HepG2 (cell line): ENCODE results near the gene GNAI2. TPM values are rescaled to one million over a fixed set of nuclear protein-coding genes. Genes with fewer than 3 reads are reported as not detected.

Source experiments
- HNF1B ChIP-seq: sonication (generic); formaldehyde crosslinking; IDR thresholded peaks from 2 replicates; pipeline ENCODE4 v1.5.1; 2020; ENCODE audit warnings: mild to moderate bottlenecking, moderate library complexity, missing genetic modification reagents
- KDM3A ChIP-seq: IDR thresholded peaks from 2 replicates; pipeline ENCODE4 v1.6.1; 2018; ENCODE audit warnings: low read depth, missing compliant biosample characterization
- KLF12 ChIP-seq: sonication (generic); formaldehyde crosslinking; IDR thresholded peaks from 2 replicates; pipeline ENCODE4 v1.4.0; 2020; ENCODE audit warnings: missing genetic modification reagents, borderline replicate concordance
- LBX2 ChIP-seq: sonication (generic); formaldehyde crosslinking; IDR thresholded peaks from 2 replicates; pipeline ENCODE4 v1.5.0; 2020; ENCODE audit warnings: missing genetic modification reagents, mild to moderate bottlenecking, borderline replicate concordance
- MIER2 ChIP-seq: IDR thresholded peaks from 2 replicates; pipeline ENCODE4 v1.6.1; 2016; ENCODE audit warnings: missing biosample characterization, missing genetic modification reagents
- NR1H2 ChIP-seq: sonication (generic); formaldehyde crosslinking; IDR thresholded peaks from 2 replicates; pipeline ENCODE4 v1.8.1; 2022; ENCODE audit warnings: low read depth, missing genetic modification reagents, borderline replicate concordance
- SALL2 ChIP-seq: sonication (generic); formaldehyde crosslinking; IDR thresholded peaks from 2 replicates; pipeline ENCODE4 v1.8.1; 2023; ENCODE audit warnings: mild to moderate bottlenecking, missing genetic modification reagents, inconsistent platforms
- ZNF33B ChIP-seq: sonication (generic); formaldehyde crosslinking; IDR thresholded peaks from 2 replicates; pipeline ENCODE4 v1.5.1; 2020; ENCODE audit warnings: mild to moderate bottlenecking, missing genetic modification reagents
- ZNF572 ChIP-seq: sonication (generic); formaldehyde crosslinking; IDR thresholded peaks from 2 replicates; pipeline ENCODE4 v1.5.1; 2020; ENCODE audit warnings: mild to moderate bottlenecking, missing genetic modification reagents
- polyA plus RNA-seq, 8 experiments: library from polyadenylated mRNA; depleted of rRNA in 3 of 8; stranded (reverse) in 7 of 8; unstranded in 1 of 8; fragments of >200 nt; fragmentation: Illumina TruSeq in 4 of 8; extraction: Trizol in 4 of 8; gene quantifications; 2 replicates each; pipeline versions ENCODE4 v1.2.1 to v1.2.3, GENCODE V29; 2011 to 2016; ENCODE audit warnings: low read depth in 4 of 8, missing spikeins in 1 of 8, mixed read lengths in 1 of 8; ENCODE audit not compliant: insufficient read depth in 1 of 8
- total RNA-seq, 5 experiments: library from RNA; depleted of rRNA; stranded (reverse); fragments of >200 nt; fragmentation: Illumina TruSeq; extraction: Trizol; gene quantifications; 2 replicates each; pipeline ENCODE4 v1.2.3, GENCODE V29; 2016; ENCODE audit warnings: low read depth in 1 of 5
- TF ChIP-seq, protein P1 (sequence below): sonication (generic); formaldehyde crosslinking; IDR thresholded peaks from 2 replicates; pipeline ENCODE4 v1.8.1; 2022; ENCODE audit warnings: low read depth, mild to moderate bottlenecking, missing genetic modification reagents
- TF ChIP-seq, protein P2 (sequence below): sonication (generic); formaldehyde crosslinking; IDR thresholded peaks from 2 replicates; pipeline ENCODE4 v1.4.0; 2020; ENCODE audit warnings: missing genetic modification reagents, borderline replicate concordance
- TF ChIP-seq, protein P3 (sequence below): sonication (generic); formaldehyde crosslinking; IDR thresholded peaks from 2 replicates; pipeline ENCODE4 v1.5.0; 2020; ENCODE audit warnings: missing genetic modification reagents, mild to moderate bottlenecking, borderline replicate concordance
- TF ChIP-seq, protein P4 (sequence below): sonication (generic); formaldehyde crosslinking; IDR thresholded peaks from 2 replicates; pipeline ENCODE4 v1.5.1; 2020; ENCODE audit warnings: mild to moderate bottlenecking, missing genetic modification reagents, borderline replicate concordance
- TF ChIP-seq, protein P5 (sequence below): sonication (generic); formaldehyde crosslinking; IDR thresholded peaks from 2 replicates; pipeline ENCODE4 v1.5.0; 2020; ENCODE audit warnings: mild to moderate bottlenecking, missing genetic modification reagents, moderate library complexity

GNAI2 gene
- total and polyA plus RNA-seq, 2 of the 13 experiments (the other 11 are each of a cell fraction or from before 2014, with no cell fraction given) = 51.1 to 66.2 TPM

DNA sequence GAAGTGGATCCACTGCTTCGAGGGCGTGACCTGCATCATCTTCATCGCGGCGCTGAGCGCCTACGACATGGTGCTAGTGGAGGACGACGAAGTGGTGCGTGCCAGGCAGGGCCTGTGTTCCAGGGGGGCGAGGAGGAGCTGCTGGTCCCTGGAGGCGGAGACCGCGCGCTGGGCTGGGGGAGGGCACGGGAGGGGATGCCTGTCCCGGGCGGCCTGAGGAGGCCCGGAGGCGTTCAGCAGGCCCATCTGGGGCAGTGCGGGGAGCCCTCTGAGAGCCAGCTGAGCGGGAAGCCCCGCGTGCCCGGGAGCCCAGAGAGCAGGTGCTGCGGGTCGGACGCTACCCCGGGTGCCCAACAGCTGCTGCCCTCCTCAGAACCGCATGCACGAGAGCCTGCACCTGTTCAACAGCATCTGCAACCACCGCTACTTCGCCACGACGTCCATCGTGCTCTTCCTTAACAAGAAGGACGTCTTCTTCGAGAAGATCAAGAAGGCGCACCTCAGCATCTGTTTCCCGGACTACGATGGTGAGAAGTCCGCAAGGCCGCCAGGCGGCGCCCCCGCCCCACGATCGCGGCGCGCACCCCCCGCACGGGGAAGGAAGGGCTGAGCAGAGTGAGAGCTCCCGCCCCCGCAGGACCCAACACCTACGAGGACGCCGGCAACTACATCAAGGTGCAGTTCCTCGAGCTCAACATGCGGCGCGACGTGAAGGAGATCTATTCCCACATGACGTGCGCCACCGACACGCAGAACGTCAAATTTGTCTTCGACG is 41.7 kb upstream of the GNAI2 start (continued):
- TF ChIP-seq, protein P1, sequence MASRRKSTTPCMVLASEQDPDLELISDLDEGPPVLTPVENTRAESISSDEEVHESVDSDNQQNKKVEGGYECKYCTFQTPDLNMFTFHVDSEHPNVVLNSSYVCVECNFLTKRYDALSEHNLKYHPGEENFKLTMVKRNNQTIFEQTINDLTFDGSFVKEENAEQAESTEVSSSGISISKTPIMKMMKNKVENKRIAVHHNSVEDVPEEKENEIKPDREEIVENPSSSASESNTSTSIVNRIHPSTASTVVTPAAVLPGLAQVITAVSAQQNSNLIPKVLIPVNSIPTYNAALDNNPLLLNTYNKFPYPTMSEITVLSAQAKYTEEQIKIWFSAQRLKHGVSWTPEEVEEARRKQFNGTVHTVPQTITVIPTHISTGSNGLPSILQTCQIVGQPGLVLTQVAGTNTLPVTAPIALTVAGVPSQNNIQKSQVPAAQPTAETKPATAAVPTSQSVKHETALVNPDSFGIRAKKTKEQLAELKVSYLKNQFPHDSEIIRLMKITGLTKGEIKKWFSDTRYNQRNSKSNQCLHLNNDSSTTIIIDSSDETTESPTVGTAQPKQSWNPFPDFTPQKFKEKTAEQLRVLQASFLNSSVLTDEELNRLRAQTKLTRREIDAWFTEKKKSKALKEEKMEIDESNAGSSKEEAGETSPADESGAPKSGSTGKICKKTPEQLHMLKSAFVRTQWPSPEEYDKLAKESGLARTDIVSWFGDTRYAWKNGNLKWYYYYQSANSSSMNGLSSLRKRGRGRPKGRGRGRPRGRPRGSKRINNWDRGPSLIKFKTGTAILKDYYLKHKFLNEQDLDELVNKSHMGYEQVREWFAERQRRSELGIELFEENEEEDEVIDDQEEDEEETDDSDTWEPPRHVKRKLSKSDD (CRISPR knock-in tag) = 0 out of 2 replicates have a peak, but pooled peaks have one; percentile 63
- TF ChIP-seq, protein P2, sequence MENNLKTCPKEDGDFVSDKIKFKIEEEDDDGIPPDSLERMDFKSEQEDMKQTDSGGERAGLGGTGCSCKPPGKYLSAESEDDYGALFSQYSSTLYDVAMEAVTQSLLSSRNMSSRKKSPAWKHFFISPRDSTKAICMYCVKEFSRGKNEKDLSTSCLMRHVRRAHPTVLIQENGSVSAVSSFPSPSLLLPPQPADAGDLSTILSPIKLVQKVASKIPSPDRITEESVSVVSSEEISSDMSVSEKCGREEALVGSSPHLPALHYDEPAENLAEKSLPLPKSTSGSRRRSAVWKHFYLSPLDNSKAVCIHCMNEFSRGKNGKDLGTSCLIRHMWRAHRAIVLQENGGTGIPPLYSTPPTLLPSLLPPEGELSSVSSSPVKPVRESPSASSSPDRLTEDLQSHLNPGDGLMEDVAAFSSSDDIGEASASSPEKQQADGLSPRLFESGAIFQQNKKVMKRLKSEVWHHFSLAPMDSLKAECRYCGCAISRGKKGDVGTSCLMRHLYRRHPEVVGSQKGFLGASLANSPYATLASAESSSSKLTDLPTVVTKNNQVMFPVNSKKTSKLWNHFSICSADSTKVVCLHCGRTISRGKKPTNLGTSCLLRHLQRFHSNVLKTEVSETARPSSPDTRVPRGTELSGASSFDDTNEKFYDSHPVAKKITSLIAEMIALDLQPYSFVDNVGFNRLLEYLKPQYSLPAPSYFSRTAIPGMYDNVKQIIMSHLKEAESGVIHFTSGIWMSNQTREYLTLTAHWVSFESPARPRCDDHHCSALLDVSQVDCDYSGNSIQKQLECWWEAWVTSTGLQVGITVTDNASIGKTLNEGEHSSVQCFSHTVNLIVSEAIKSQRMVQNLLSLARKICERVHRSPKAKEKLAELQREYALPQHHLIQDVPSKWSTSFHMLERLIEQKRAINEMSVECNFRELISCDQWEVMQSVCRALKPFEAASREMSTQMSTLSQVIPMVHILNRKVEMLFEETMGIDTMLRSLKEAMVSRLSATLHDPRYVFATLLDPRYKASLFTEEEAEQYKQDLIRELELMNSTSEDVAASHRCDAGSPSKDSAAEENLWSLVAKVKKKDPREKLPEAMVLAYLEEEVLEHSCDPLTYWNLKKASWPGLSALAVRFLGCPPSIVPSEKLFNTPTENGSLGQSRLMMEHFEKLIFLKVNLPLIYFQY (CRISPR knock-in tag) = no peak
- 0 out of 2 replicates have a peak, but pooled peaks have one; percentile 38 for TF ChIP-seq MIER2 (CRISPR knock-in tag)
- peak; percentile 72 for TF ChIP-seq HNF1B (CRISPR knock-in tag)
- no peak for TF ChIP-seq KLF12
- TF ChIP-seq, protein P3, sequence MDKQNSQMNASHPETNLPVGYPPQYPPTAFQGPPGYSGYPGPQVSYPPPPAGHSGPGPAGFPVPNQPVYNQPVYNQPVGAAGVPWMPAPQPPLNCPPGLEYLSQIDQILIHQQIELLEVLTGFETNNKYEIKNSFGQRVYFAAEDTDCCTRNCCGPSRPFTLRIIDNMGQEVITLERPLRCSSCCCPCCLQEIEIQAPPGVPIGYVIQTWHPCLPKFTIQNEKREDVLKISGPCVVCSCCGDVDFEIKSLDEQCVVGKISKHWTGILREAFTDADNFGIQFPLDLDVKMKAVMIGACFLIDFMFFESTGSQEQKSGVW = no peak
- TF ChIP-seq SALL2 = peak; percentile 53; the same call in 1 of the 2 replicates
- no peak for TF ChIP-seq LBX2
- no peak for TF ChIP-seq KDM3A
- TF ChIP-seq ZNF33B (CRISPR knock-in tag) = no peak
- TF ChIP-seq NR1H2 (CRISPR knock-in tag) = no peak
- TF ChIP-seq, protein P4, sequence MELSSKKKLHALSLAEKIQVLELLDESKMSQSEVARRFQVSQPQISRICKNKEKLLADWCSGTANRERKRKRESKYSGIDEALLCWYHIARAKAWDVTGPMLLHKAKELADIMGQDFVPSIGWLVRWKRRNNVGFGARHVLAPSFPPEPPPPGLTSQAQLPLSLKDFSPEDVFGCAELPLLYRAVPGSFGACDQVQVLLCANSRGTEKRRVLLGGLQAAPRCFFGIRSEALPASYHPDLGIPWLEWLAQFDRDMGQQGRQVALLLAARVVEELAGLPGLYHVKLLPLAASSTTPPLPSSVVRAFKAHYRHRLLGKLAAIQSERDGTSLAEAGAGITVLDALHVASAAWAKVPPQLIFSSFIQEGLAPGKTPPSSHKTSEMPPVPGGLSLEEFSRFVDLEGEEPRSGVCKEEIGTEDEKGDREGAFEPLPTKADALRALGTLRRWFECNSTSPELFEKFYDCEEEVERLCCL = no peak
- TF ChIP-seq ZNF572 (CRISPR knock-in tag) = peak; percentile 79; the same call in 1 of the 2 replicates
- TF ChIP-seq, protein P5, sequence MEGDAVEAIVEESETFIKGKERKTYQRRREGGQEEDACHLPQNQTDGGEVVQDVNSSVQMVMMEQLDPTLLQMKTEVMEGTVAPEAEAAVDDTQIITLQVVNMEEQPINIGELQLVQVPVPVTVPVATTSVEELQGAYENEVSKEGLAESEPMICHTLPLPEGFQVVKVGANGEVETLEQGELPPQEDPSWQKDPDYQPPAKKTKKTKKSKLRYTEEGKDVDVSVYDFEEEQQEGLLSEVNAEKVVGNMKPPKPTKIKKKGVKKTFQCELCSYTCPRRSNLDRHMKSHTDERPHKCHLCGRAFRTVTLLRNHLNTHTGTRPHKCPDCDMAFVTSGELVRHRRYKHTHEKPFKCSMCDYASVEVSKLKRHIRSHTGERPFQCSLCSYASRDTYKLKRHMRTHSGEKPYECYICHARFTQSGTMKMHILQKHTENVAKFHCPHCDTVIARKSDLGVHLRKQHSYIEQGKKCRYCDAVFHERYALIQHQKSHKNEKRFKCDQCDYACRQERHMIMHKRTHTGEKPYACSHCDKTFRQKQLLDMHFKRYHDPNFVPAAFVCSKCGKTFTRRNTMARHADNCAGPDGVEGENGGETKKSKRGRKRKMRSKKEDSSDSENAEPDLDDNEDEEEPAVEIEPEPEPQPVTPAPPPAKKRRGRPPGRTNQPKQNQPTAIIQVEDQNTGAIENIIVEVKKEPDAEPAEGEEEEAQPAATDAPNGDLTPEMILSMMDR (CRISPR knock-in tag) = peak; percentile 100
